ENCODE data around the gene RETNLB.

Gene RETNLB

GRCh38 chr3:108757404-108757982 is at the start of gene RETNLB:
Gene RETNLB, minus strand, starts transcription at chr3:108757410. Its CDS starts 225 bp downstream, at chr3:108757185.
- DNase-seq, result peak; percentile 26

GRCh38 chr3:108806316-108806715 is 49.1 kb upstream of the RETNLB start:
- no peak for DNase-seq

GRCh38 chr3:108804966-108805365 is 47.8 kb upstream of the RETNLB start:
- DNase-seq, result no peak

GRCh38 chr3:108804437-108804836 is 47.2 kb upstream of the RETNLB start:
- DNase-seq, result no peak

GRCh38 chr3:108791473-108791872 is 34.3 kb upstream of the RETNLB start:
- DNase-seq, result no peak

- no peak for DNase-seq
Observed at GRCh38 chr3:108780235-108780634, 23.0 kb upstream of the RETNLB start.

GRCh38 chr3:108779496-108779895 is 22.3 kb upstream of the RETNLB start:
- no peak for DNase-seq

- no peak for DNase-seq
Observed at GRCh38 chr3:108775649-108776048, 18.4 kb upstream of the RETNLB start.

GRCh38 chr3:108767253-108767652 is 10.0 kb upstream of the RETNLB start:
- no peak for DNase-seq

- no peak for DNase-seq
Observed at GRCh38 chr3:108755686-108756085, 1.5 kb downstream of the RETNLB start.

GRCh38 chr3:108744762-108745161 is 12.4 kb downstream of the RETNLB start:
- no peak for DNase-seq

- no peak for DNase-seq
Observed at GRCh38 chr3:108742929-108743328, 14.3 kb downstream of the RETNLB start.

GRCh38 chr3:108736821-108737220 is 20.4 kb downstream of the RETNLB start:
- peak; percentile 37 for DNase-seq

- no peak for DNase-seq
Observed at GRCh38 chr3:108728934-108729333, 28.3 kb downstream of the RETNLB start.

- no peak for DNase-seq
Observed at GRCh38 chr3:108728105-108728504, 29.1 kb downstream of the RETNLB start.

GRCh38 chr3:108724101-108724500 is 33.1 kb downstream of the RETNLB start:
- no peak for DNase-seq

- no peak for DNase-seq
Observed at GRCh38 chr3:108722724-108723123, 34.5 kb downstream of the RETNLB start.

GRCh38 chr3:108719178-108719806 is 37.9 kb downstream of the RETNLB start:
- no peak for DNase-seq

- DNase-seq, result no peak
Observed at GRCh38 chr3:108718454-108718853, 38.8 kb downstream of the RETNLB start.

GRCh38 chr3:108713816-108714215 is 43.4 kb downstream of the RETNLB start:
- DNase-seq, result peak; percentile 56

GRCh38 chr3:108713009-108713516 is 44.1 kb downstream of the RETNLB start:
- DNase-seq, result no peak
